MM.1S (cell line): ENCODE results near the gene PPP1R12C.

Source experiments
- DNase-seq: peaks from one replicate; pipeline ENCODE4 v3.0.0-alpha.2; 2015
- H2AFZ ChIP-seq: fragments of 300-600 bp; sonication (generic); 2 replicates; pipeline ENCODE4 v1.6.0; 2016; ENCODE audit warnings: antibody characterized with exemption, low read length
- H3F3A ChIP-seq: fragments of 300-600 bp; sonication (generic); 2 replicates; pipeline ENCODE4 v1.6.1; 2016; ENCODE audit warnings: mild to moderate bottlenecking, antibody characterized with exemption, low read length, moderate library complexity, mixed read lengths; ENCODE audit not compliant: insufficient read depth
- H3K27ac ChIP-seq: fragments of 300-600 bp; sonication (generic); 2 replicates; pipeline ENCODE4 v1.5.1; 2016; ENCODE audit warnings: mild to moderate bottlenecking, low read length
- H3K27me3 ChIP-seq: fragments of 300-600 bp; sonication (generic); replicated peaks from 2 replicates; pipeline ENCODE4 v1.6.0; 2016; ENCODE audit warnings: low read length; ENCODE audit not compliant: insufficient read depth
- H3K36me3 ChIP-seq: fragments of 300-600 bp; sonication (generic); replicated peaks from 2 replicates; pipeline ENCODE4 v1.6.1; 2016; ENCODE audit warnings: mild to moderate bottlenecking, low read length, mixed read lengths; ENCODE audit not compliant: insufficient read depth
- H3K4me1 ChIP-seq: fragments of 300-600 bp; sonication (generic); 2 replicates; pipeline ENCODE4 v1.6.1; 2016; ENCODE audit warnings: low read length, mixed read lengths
- H3K4me2 ChIP-seq: fragments of 300-600 bp; sonication (generic); 2 replicates; pipeline ENCODE4 v1.6.0; 2016; ENCODE audit warnings: low read depth, low read length
- H3K4me3 ChIP-seq: fragments of 300-600 bp; sonication (generic); 2 replicates; pipeline ENCODE4 v1.5.1; 2016; ENCODE audit warnings: low read length, mixed read lengths
- H3K79me2 ChIP-seq: fragments of 300-600 bp; sonication (generic); 2 replicates; pipeline ENCODE4 v1.6.1; 2016; ENCODE audit warnings: mixed run types, low read length, mixed read lengths
- H3K9ac ChIP-seq: fragments of 300-600 bp; sonication (generic); 2 replicates; pipeline ENCODE4 v1.6.1; 2016; ENCODE audit warnings: low read length, mixed read lengths
- H3K9me2 ChIP-seq: fragments of 300-600 bp; sonication (generic); replicated peaks from 2 replicates; pipeline ENCODE4 v1.6.1; 2016; ENCODE audit warnings: mild to moderate bottlenecking, low read length, mixed read lengths; ENCODE audit not compliant: insufficient read depth
- H3K9me3 ChIP-seq: fragments of 300-600 bp; sonication (generic); replicated peaks from 2 replicates; pipeline ENCODE4 v1.6.1; 2016; ENCODE audit warnings: mild to moderate bottlenecking, low read length, mixed read lengths; ENCODE audit not compliant: insufficient read depth
- H4K20me1 ChIP-seq: fragments of 300-600 bp; sonication (generic); 2 replicates; pipeline ENCODE4 v1.6.1; 2016; ENCODE audit warnings: mild to moderate bottlenecking, low read length, moderate library complexity, mixed read lengths; ENCODE audit not compliant: insufficient read depth
- CTCF ChIP-seq: fragments of 300-600 bp; sonication (generic); IDR thresholded peaks from 2 replicates; pipeline ENCODE4 v1.5.1; 2016; ENCODE audit warnings: antibody characterized with exemption, low read length, mixed read lengths
- EZH2 ChIP-seq: fragments of 300-600 bp; sonication (generic); optimal IDR thresholded peaks from 2 replicates; pipeline ENCODE3; 2017; ENCODE audit warnings: low read depth, mild to moderate bottlenecking, antibody characterized with exemption, low read length, mixed read lengths
- EZH2phosphoT487 ChIP-seq: fragments of 300-600 bp; sonication (generic); IDR thresholded peaks from 2 replicates; pipeline ENCODE4 v1.6.1; 2018; ENCODE audit warnings: antibody characterized with exemption, low read length

Gene PPP1R12C

GRCh38 chr19:55096061-55096701, 21.3 kb downstream of the PPP1R12C start:
- DNase-seq, result no peak
- H3K27ac ChIP-seq, result no peak overlapping the region
- H3K9me3 ChIP-seq, result no peaks in the 10 kb centered on the region
- H3K27me3 ChIP-seq, result no peaks in the 10 kb centered on the region
- H3K4me3 ChIP-seq, result no peak overlapping the region
- no peak overlapping the region for H3K9ac ChIP-seq
- no peaks in the 10 kb centered on the region for H3K4me1 ChIP-seq
- no peaks in the 10 kb centered on the region for H3K9me2 ChIP-seq
- TF ChIP-seq EZH2 (no peak), CTCF (no peak), EZH2phosphoT487 (no peak)
- no peaks in the 10 kb centered on the region for H4K20me1 ChIP-seq
- H2AFZ ChIP-seq, result no peak overlapping the region
- no peak overlapping the region for H3K4me2 ChIP-seq
- H3K79me2 ChIP-seq, result no peaks in the 10 kb centered on the region
- H3K36me3 ChIP-seq, result no peaks in the 10 kb centered on the region
- no peaks in the 10 kb centered on the region for H3F3A ChIP-seq

DNA sequence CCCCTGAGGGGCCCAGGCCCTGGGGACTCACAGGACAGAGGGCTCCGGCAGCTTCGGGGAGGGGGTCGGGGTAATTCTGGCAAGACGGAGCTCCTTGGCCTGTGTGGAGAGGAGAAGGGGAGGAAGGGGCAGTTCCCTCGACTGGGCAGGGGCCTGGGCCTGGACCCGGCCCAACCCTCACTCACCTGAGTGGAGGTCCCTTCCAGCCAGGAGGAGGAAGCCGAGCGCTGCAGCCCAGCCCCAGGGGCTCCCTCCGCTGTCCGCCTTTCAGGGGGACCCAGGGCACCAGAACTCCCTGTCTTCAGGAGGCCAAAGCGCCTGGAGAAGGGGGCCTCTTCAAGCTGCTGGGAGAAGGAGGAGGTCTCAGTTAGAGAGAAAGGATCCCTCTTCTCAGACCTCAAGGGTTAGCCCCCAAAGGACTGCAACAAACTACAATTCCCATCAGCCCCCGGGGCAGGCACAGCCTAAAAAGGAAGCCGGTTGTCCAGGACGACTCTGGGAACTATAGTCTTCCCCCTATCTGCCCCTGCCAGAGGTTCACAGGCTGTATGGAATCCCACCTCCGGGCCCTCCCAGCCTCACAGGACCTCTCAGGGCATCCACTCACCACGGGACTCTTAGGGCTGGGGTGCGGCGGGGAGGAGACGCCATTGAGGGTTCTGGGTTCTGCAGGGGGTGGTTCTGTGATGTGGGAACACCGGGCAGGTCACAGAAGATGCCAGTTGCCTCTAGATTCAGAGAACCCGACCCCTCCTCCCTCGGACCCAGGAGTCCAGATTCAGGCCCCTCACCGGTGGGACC, 22.0 kb downstream of the PPP1R12C start:
- Histone ChIP-seq H3K79me2 (no peaks in the 10 kb centered on the region), H3K4me3 (no peak overlapping the region), H3K36me3 (no peaks in the 10 kb centered on the region), H3K9ac (no peak overlapping the region), H3K27me3 (no peaks in the 10 kb centered on the region), H3F3A (no peaks in the 10 kb centered on the region), H3K9me3 (no peaks in the 10 kb centered on the region), H3K27ac (no peak overlapping the region), H2AFZ (no peak overlapping the region), H3K4me1 (no peaks in the 10 kb centered on the region), H3K9me2 (no peaks in the 10 kb centered on the region), H3K4me2 (no peak overlapping the region), H4K20me1 (no peaks in the 10 kb centered on the region)
- TF ChIP-seq EZH2phosphoT487, result no peak
- TF ChIP-seq CTCF, result no peak
- no peak for TF ChIP-seq EZH2
- DNase-seq, result no peak

DNA sequence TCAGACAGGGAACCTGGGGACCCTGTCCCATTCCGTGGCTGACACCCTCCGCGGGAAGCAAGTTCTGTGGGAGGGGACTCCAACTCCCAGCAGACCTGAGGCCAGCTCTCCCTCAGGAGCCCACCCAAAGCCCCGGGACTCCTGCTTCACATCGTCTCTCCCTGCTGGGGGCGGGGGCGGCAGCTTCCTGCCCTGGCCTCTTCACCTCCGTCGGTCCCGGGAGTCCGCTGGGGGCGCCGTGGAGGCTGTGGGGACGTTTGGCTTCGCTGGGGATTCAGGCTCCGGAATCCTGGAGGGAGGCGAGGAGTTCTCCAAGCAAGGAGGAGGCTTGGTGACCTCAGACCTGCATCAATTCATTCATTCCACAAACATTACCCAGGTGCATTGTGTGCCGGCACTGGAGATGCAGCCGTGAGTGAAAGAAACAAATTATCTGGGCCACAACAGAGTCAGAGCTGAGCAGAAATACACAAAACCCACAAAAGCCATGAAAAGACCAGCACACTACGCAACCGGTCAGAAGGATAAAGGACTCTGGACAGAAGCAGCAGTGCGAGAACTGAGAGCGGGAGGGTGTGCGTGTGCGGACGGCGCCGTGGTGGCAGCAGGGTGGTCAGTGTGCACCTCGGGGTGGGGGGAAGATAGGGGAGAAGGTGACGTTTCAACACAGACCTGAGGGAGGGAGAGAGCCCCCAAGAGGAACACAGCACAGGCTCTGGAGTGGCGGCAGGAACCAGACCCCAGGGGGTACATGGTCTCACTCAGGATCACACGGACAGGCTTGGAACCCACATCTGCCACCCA, 22.8 kb downstream of the PPP1R12C start:
- H3K9me3 ChIP-seq, result no peaks in the 10 kb centered on the region
- no peak overlapping the region for H3K4me2 ChIP-seq
- no peak for DNase-seq
- H3K4me1 ChIP-seq, result no peaks in the 10 kb centered on the region
- H3K27ac ChIP-seq, result no peak overlapping the region
- no peaks in the 10 kb centered on the region for H4K20me1 ChIP-seq
- no peak overlapping the region for H3K9ac ChIP-seq
- H3K27me3 ChIP-seq, result no peaks in the 10 kb centered on the region
- no peak overlapping the region for H3K4me3 ChIP-seq
- no peaks in the 10 kb centered on the region for H3K36me3 ChIP-seq
- no peak overlapping the region for H2AFZ ChIP-seq
- no peaks in the 10 kb centered on the region for H3K9me2 ChIP-seq
- no peak for TF ChIP-seq EZH2
- TF ChIP-seq CTCF, result no peak
- no peak for TF ChIP-seq EZH2phosphoT487
- H3K79me2 ChIP-seq, result no peaks in the 10 kb centered on the region
- no peaks in the 10 kb centered on the region for H3F3A ChIP-seq
